PFSK-1 (cell line): ENCODE measurements around the gene TRPV5.

Source experiments
- FOXP2 ChIP-seq: optimal IDR thresholded peaks from 2 replicates; pipeline ENCODE3; 2011; ENCODE audit warnings: borderline replicate concordance, control low read depth, inconsistent platforms; ENCODE audit not compliant: insufficient read depth; ENCODE audit errors: extremely low read length, extremely low read depth
- POLR2AphosphoS5 ChIP-seq: IDR thresholded peaks from 2 replicates; pipeline ENCODE4 v1.6.1; 2012; ENCODE audit warnings: low read depth, mild to moderate bottlenecking, control low read depth, low read length, moderate library complexity
- REST ChIP-seq, 2 experiments: IDR thresholded peaks; 2 replicates each; pipeline versions ENCODE4 v1.6.1 to v1.8.0; 2011 to 2012; ENCODE audit warnings: low read depth in 2 of 2, low read length in 2 of 2, control low read depth in 1 of 2, inconsistent platforms in 1 of 2, mild to moderate bottlenecking in 1 of 2, moderate library complexity in 1 of 2; ENCODE audit not compliant: insufficient read depth in 1 of 2
- SIN3A ChIP-seq: IDR thresholded peaks from 2 replicates; pipeline ENCODE4 v1.6.1; 2012; ENCODE audit warnings: mild to moderate bottlenecking, low read length, moderate library complexity, borderline replicate concordance; ENCODE audit not compliant: insufficient read depth
- TAF1 ChIP-seq: IDR thresholded peaks from 2 replicates; pipeline ENCODE4 v1.6.1; 2012; ENCODE audit warnings: low read length, control low read depth, borderline replicate concordance; ENCODE audit not compliant: insufficient read depth

Gene TRPV5

GRCh38 chr7:142925413-142925812 lies 8.1 kb downstream of the TRPV5 start:
- TF ChIP-seq SIN3A, result no peak

- TF ChIP-seq FOXP2, result no peak
- TF ChIP-seq REST (IDR thresholded peaks at IDR 0.05; ENCODE audit: insufficient read depth in 1 of 2, low read depth in 2 of 2, low read length in 2 of 2), result no peak
- no peak for TF ChIP-seq TAF1
- no peak for TF ChIP-seq POLR2AphosphoS5
- no peak for TF ChIP-seq SIN3A
Measured at GRCh38 chr7:142923391-142923790, 10.2 kb downstream of the TRPV5 start.

DNA sequence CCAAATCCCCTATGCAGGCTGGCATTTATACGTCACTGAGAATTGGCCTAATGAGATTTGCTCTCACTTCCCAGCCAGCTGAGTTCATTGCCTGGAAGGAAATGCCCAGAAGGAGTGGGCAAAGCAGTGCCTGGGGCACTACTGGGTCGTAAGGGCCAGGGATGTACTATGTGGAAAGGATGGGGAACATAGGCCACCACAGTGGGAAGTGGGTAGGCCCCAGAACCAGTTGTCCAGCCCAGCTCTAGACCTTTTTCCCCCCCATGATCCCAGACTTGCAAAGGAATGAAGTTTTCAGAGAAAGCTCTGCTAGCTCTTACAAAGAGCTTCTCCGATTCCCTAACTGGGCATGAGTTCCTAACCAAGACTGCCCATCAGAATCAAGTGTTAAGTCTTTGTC lies 13.9 kb downstream of the TRPV5 start:
- no peak for TF ChIP-seq TAF1
- TF ChIP-seq REST (IDR thresholded peaks at IDR 0.05; ENCODE audit: insufficient read depth in 1 of 2, low read depth in 2 of 2, low read length in 2 of 2), result no peak
- TF ChIP-seq SIN3A, result no peak
- TF ChIP-seq POLR2AphosphoS5, result no peak
- TF ChIP-seq FOXP2, result no peak

DNA sequence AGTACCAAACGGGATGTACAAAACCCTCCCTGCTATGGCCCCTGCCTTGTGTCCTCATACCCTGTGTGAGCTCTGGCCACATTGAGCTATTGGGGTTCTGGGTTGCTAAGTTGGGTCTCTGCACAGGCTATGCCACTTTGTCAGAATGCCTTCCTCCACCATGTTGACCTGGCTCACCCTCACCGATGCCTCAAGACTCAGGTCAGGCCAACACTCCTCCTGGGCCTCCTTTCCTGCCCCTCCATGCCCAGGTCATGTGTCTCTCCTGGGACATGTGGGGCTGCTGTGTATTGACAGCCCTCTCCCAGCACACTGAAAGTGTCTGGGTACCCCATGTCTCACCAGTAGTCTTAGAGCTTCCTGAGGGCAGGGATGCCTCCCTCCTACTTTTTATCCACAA lies 14.6 kb downstream of the TRPV5 start:
- TF ChIP-seq POLR2AphosphoS5, result no peak
- TF ChIP-seq REST (IDR thresholded peaks at IDR 0.05; ENCODE audit: insufficient read depth in 1 of 2, low read depth in 2 of 2, low read length in 2 of 2), result no peak
- TF ChIP-seq FOXP2, result no peak
- no peak for TF ChIP-seq SIN3A
- no peak for TF ChIP-seq TAF1

- TF ChIP-seq REST (IDR thresholded peaks at IDR 0.05; ENCODE audit: insufficient read depth in 1 of 2, low read depth in 2 of 2, low read length in 2 of 2) (no peak), SIN3A (no peak), POLR2AphosphoS5 (no peak), TAF1 (no peak), FOXP2 (no peak)
Measured at GRCh38 chr7:142917447-142917846, 16.1 kb downstream of the TRPV5 start.

- TF ChIP-seq FOXP2, result no peak
- no peak for TF ChIP-seq POLR2AphosphoS5
- TF ChIP-seq SIN3A, result no peak
- TF ChIP-seq TAF1, result no peak
- TF ChIP-seq REST (IDR thresholded peaks at IDR 0.05; ENCODE audit: insufficient read depth in 1 of 2, low read depth in 2 of 2, low read length in 2 of 2), result no peak
Measured at GRCh38 chr7:142916508-142916907, 17.0 kb downstream of the TRPV5 start.
